ENCODE data around the gene MFAP3.

The MFAP3 gene

GRCh38 chr5:154095904-154096303 is 57.1 kb downstream of the MFAP3 start:
- no peak for DNase-seq

GRCh38 chr5:154097031-154097430 is 58.3 kb downstream of the MFAP3 start:
- no peak for DNase-seq

- no peak for DNase-seq
These were observed 59.7 kb downstream of the MFAP3 start for GRCh38 chr5:154098465-154098864.

- DNase-seq: no peak
These were observed 62.4 kb downstream of the MFAP3 start for GRCh38 chr5:154101184-154101583.

- DNase-seq: no peak
These were observed 64.5 kb downstream of the MFAP3 start for GRCh38 chr5:154103233-154103632.

Measured in stimulated activated naive CD4-positive, alpha-beta T cell (primary cell).